ENCODE measurements around the gene CLEC1A. TPM values are rescaled to one million over a fixed set of nuclear protein-coding genes. Genes with fewer than 3 reads are reported as not detected.

The CLEC1A gene
- total and polyA plus RNA-seq, 2 of the 13 experiments (the other 11 are each of a cell fraction or from before 2014, with no cell fraction given): not detected

GRCh38 chr12:10070380-10070779, 28.4 kb downstream of the CLEC1A start:
- intact Hi-C loops (cut with micrococcal nuclease; ENCODE audit: unreplicated experiment): no loop called here
- ChIA-PET CTCF (ENCODE audit: low intra/inter-chr PET ratio, low total read pairs) (no interaction called here), POLR2A (no interaction called here)
- H3K27me3 ChIP-seq (ENCODE audit: control insufficient read depth in 1 of 2, insufficient read depth in 2 of 2, low read length in 2 of 2): peaks cover 2 to 4% of the 10 kb centered on the region in 2 experiments; a peak in 1 of 5 replicates
- FAIRE-seq (no peak), ATAC-seq (no peak), DNase-seq (ENCODE audit: low spot score) (no peak)
- in situ Hi-C loops (cut with HindIII; ENCODE audit: extremely low pct_ligation_motif_present, low pct_unique_long_range_greater_than_20kb): no loop called here
- no peaks in the 10 kb centered on the region for H4K20me1 ChIP-seq (ENCODE audit: insufficient read depth, low read length)
- no peak overlapping the region for H3K4me2 ChIP-seq (ENCODE audit: low read depth, low read length)
- no peaks in the 10 kb centered on the region for H3K4me1 ChIP-seq (ENCODE audit: insufficient read depth, low read length)
- no peak overlapping the region for H3K4me3 ChIP-seq (replicated peaks in 1 of 3; ENCODE audit: insufficient read depth in 1 of 3, low read depth in 2 of 3, low read length in 3 of 3)
- WGBS (ENCODE audit: low lambda C conversion rate): 11% methylated on average over 4 of the region's 4 CpGs
- no peaks in the 10 kb centered on the region for H3K36me3 ChIP-seq (replicated peaks in 1 of 2; ENCODE audit: control insufficient read depth in 1 of 2, insufficient read depth in 2 of 2, low read length in 2 of 2)
- no peaks in the 10 kb centered on the region for H3K79me2 ChIP-seq (ENCODE audit: insufficient read depth, low read length)
- BruUV-seq (replicated peaks): no TSS peak
- H3K9me3 ChIP-seq (ENCODE audit: low read length): no peaks in the 10 kb centered on the region
- no peak overlapping the region for H3K9ac ChIP-seq (ENCODE audit: insufficient read depth, low read depth, low read length)
- no peak overlapping the region for H2AFZ ChIP-seq (ENCODE audit: low read length)
- no peak overlapping the region for H3K27ac ChIP-seq (ENCODE audit: extremely low read length, insufficient read depth, low read length)
- no peak for TF ChIP-seq HDAC6 (IDR thresholded peaks at IDR 0.05; ENCODE audit: low read depth, low read length)
- TF ChIP-seq ZSCAN21 (CRISPR knock-in tag; IDR thresholded peaks at IDR 0.05; ENCODE audit: borderline replicate concordance): no peak
- no peak for TF ChIP-seq REXO4 (CRISPR knock-in tag; IDR thresholded peaks at IDR 0.05; ENCODE audit: borderline replicate concordance)
- TF ChIP-seq TAF1 (CRISPR knock-in tag; IDR thresholded peaks at IDR 0.05): no peak
- TF ChIP-seq GATA4 (IDR thresholded peaks at IDR 0.05; ENCODE audit: borderline replicate concordance, low read depth): no peak
- TF ChIP-seq FOSL2 (CRISPR knock-in tag; IDR thresholded peaks at IDR 0.05): no peak
- TF ChIP-seq ZBTB38 (CRISPR knock-in tag; IDR thresholded peaks at IDR 0.05): no peak
- no peak for TF ChIP-seq THAP11 (CRISPR knock-in tag; IDR thresholded peaks at IDR 0.05)
- no peak for TF ChIP-seq CAMTA2 (CRISPR knock-in tag; IDR thresholded peaks at IDR 0.05; ENCODE audit: borderline replicate concordance)
- TF ChIP-seq SAP130 (CRISPR knock-in tag; IDR thresholded peaks at IDR 0.05; ENCODE audit: low read depth): no peak
- TF ChIP-seq ZNF484 (CRISPR knock-in tag; IDR thresholded peaks at IDR 0.05; ENCODE audit: borderline replicate concordance, low read depth): no peak
- no peak for TF ChIP-seq ZNF101 (CRISPR knock-in tag; IDR thresholded peaks at IDR 0.05; ENCODE audit: borderline replicate concordance, low read depth)
- no peak for TF ChIP-seq PCBP1 (IDR thresholded peaks at IDR 0.05; ENCODE audit: borderline replicate concordance, low read depth, low read length)
- no peak for TF ChIP-seq ZBTB40 (IDR thresholded peaks at IDR 0.05)
- no peak for TF ChIP-seq ZBTB40 (CRISPR knock-in tag; IDR thresholded peaks at IDR 0.05)
- TF ChIP-seq ZNF660 (CRISPR knock-in tag; IDR thresholded peaks at IDR 0.05; ENCODE audit: borderline replicate concordance, low read depth): no peak
